HEK293 (cell line): ENCODE data around the gene SHOC2.

Experiments used
- TCF7L2 ChIP-seq: IDR thresholded peaks from 2 replicates; pipeline ENCODE4 v1.6.1; 2011; ENCODE audit warnings: low read depth, mild to moderate bottlenecking, inconsistent platforms, low read length, moderate library complexity, borderline replicate concordance
- ZIC2 ChIP-seq: fragments of 450-650 bp; formaldehyde crosslinking; IDR thresholded peaks from 2 replicates; pipeline ENCODE4 v1.5.1; 2016; ENCODE audit warnings: missing biosample characterization, missing genetic modification characterization
- ZNF416 ChIP-seq: fragments of 450-650 bp; formaldehyde crosslinking; IDR thresholded peaks from 2 replicates; pipeline ENCODE4 v1.5.1; 2016; ENCODE audit warnings: missing biosample characterization, missing genetic modification characterization
- TF ChIP-seq, protein P1 (sequence below): fragments of 450-650 bp; formaldehyde crosslinking; IDR thresholded peaks from 2 replicates; pipeline ENCODE4 v1.5.1; 2016; ENCODE audit warnings: missing biosample characterization, missing genetic modification characterization
- TF ChIP-seq, protein P2 (sequence below): fragments of 450-650 bp; formaldehyde crosslinking; IDR thresholded peaks from 2 replicates; pipeline ENCODE4 v1.5.1; 2016; ENCODE audit warnings: missing biosample characterization, missing genetic modification characterization, borderline replicate concordance

DNA sequence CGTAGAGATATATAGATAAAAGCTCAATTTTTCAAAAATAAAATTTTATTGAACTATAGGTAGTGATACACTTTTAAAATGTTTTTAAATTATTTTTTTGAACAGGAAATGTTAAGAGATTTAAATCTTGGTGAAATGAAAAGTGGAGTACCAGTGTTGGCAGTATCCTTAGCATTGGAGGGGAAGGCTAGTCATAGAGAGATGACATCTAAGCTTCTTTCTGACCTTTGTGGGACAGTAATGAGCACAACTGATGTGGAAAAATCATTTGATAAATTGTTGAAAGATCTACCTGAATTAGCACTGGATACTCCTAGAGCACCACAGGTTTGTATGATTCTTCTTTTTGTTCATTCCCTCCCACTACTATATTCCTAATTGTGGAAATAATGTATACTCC, 31.8 kb upstream of the SHOC2 start:
- TF ChIP-seq, protein P1, sequence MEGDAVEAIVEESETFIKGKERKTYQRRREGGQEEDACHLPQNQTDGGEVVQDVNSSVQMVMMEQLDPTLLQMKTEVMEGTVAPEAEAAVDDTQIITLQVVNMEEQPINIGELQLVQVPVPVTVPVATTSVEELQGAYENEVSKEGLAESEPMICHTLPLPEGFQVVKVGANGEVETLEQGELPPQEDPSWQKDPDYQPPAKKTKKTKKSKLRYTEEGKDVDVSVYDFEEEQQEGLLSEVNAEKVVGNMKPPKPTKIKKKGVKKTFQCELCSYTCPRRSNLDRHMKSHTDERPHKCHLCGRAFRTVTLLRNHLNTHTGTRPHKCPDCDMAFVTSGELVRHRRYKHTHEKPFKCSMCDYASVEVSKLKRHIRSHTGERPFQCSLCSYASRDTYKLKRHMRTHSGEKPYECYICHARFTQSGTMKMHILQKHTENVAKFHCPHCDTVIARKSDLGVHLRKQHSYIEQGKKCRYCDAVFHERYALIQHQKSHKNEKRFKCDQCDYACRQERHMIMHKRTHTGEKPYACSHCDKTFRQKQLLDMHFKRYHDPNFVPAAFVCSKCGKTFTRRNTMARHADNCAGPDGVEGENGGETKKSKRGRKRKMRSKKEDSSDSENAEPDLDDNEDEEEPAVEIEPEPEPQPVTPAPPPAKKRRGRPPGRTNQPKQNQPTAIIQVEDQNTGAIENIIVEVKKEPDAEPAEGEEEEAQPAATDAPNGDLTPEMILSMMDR (tag by site-specific recombination) = no peak
- TF ChIP-seq ZNF416 (tag by site-specific recombination) (no peak), ZIC2 (tag by site-specific recombination) (no peak), TCF7L2 (no peak)
- TF ChIP-seq, protein P2, sequence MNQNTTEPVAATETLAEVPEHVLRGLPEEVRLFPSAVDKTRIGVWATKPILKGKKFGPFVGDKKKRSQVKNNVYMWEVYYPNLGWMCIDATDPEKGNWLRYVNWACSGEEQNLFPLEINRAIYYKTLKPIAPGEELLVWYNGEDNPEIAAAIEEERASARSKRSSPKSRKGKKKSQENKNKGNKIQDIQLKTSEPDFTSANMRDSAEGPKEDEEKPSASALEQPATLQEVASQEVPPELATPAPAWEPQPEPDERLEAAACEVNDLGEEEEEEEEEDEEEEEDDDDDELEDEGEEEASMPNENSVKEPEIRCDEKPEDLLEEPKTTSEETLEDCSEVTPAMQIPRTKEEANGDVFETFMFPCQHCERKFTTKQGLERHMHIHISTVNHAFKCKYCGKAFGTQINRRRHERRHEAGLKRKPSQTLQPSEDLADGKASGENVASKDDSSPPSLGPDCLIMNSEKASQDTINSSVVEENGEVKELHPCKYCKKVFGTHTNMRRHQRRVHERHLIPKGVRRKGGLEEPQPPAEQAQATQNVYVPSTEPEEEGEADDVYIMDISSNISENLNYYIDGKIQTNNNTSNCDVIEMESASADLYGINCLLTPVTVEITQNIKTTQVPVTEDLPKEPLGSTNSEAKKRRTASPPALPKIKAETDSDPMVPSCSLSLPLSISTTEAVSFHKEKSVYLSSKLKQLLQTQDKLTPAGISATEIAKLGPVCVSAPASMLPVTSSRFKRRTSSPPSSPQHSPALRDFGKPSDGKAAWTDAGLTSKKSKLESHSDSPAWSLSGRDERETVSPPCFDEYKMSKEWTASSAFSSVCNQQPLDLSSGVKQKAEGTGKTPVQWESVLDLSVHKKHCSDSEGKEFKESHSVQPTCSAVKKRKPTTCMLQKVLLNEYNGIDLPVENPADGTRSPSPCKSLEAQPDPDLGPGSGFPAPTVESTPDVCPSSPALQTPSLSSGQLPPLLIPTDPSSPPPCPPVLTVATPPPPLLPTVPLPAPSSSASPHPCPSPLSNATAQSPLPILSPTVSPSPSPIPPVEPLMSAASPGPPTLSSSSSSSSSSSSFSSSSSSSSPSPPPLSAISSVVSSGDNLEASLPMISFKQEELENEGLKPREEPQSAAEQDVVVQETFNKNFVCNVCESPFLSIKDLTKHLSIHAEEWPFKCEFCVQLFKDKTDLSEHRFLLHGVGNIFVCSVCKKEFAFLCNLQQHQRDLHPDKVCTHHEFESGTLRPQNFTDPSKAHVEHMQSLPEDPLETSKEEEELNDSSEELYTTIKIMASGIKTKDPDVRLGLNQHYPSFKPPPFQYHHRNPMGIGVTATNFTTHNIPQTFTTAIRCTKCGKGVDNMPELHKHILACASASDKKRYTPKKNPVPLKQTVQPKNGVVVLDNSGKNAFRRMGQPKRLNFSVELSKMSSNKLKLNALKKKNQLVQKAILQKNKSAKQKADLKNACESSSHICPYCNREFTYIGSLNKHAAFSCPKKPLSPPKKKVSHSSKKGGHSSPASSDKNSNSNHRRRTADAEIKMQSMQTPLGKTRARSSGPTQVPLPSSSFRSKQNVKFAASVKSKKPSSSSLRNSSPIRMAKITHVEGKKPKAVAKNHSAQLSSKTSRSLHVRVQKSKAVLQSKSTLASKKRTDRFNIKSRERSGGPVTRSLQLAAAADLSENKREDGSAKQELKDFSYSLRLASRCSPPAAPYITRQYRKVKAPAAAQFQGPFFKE (tag by site-specific recombination) = no peak
